Inferior parietal cortex (tissue), 1 donor: ENCODE results near the gene SAMD3.
"Not testable (repeated sequence)": the region's sequence is repeated elsewhere in the genome, so short reads cannot be mapped to it uniquely, and the experiment has no call there.

ENCODE experiments used
- DNase-seq: peaks from one replicate; pipeline ENCODE4 v3.0.0-alpha.2; 2016; ENCODE audit errors: extremely low spot score

Gene SAMD3

GRCh38 chr6:130211691-130212090 lies 11.1 kb downstream of the SAMD3 start:
- no peak for DNase-seq

DNA sequence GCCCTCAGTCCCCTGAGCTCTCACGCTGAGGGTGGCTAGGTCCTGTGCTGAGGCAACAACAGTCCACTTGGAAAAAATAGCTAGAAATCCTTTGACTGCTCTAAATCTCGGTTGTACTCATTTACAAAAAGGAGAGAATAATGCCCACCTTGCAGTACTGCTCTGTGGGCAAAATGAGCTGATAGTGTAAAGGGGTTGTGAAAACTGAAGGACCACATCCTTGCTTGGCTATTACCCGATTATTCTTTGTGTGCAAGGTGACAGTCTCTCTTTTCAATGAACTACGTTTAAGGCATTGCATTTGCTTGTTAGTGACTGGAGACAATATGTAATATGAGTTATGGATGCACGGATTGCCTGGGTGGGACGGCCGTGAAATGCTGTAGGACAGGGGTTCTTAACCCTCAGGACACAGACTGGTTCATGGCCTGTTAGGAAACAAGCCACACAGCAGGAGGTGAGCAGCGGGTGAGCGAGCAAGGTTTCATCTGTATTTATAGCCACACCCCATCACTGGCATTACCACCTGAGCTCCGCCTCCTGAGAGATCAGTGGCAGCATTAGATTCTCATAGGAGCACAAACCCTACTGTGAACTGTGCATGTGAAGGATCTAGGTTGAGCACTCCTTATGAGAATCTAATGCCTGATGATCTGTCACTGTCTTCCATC lies 14.6 kb downstream of the SAMD3 start:
- DNase-seq = no peak

DNA sequence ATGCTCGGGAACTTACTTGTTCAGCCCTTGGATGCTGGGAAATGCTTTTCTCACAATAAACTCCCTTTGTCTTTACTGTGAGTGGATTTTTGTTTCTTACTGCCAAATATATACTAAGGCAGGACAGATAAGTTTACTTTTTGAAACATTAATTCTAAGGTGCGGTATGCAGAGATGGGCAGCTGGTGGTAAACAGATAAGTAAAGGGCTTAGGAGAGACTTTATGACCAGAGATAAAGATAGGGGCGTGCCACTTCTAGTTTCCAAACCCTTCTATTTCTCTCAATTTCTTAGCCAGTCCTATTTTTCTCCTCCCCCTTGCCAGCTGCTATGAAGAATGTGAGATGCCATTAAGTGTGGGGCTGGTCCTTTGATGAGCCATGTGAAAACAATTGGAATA lies 16.3 kb downstream of the SAMD3 start:
- DNase-seq = no peak

- no peak for DNase-seq
These were observed 18.4 kb downstream of the SAMD3 start for GRCh38 chr6:130204322-130204721.

DNA sequence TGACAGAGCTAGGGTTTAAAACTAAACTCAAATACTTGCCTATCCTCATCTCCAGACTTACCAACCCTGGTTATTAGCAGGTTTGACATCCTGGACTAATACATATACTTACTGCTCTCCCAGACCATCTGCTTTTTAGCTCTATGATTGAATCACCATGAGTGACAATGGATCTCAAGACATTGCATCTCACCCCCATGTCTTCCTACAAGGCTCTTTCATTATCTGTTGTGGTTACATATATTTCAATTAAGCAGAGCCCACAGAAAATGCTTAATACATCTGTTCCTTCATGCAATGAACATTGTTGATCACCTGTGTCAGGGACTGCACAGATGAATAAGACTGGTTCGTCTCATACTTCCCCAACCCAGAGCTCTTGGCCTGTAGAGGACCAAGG lies 19.4 kb downstream of the SAMD3 start:
- no peak for DNase-seq

DNA sequence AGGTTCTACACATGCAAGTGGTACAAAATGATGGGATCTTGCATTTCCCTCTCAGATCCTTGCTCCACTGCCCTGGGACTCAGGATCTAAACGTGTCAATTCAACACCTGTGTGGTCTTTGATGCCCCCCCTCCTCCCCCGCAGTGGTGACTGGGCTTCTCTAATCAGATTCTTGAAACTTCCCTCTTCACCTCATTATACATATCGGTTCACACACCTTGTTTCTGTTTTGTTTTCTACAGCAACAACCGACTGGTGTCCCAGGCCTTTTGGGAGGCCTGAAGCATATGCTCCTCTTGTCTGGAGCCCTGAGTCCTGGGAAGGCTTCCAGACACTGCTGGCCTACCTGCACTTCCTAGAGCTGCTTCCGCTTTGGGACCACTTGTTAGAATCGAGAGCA lies 20.0 kb downstream of the SAMD3 start:
- no peak for DNase-seq

- no peak for DNase-seq
These were observed 22.7 kb downstream of the SAMD3 start for GRCh38 chr6:130200020-130200419.

DNA sequence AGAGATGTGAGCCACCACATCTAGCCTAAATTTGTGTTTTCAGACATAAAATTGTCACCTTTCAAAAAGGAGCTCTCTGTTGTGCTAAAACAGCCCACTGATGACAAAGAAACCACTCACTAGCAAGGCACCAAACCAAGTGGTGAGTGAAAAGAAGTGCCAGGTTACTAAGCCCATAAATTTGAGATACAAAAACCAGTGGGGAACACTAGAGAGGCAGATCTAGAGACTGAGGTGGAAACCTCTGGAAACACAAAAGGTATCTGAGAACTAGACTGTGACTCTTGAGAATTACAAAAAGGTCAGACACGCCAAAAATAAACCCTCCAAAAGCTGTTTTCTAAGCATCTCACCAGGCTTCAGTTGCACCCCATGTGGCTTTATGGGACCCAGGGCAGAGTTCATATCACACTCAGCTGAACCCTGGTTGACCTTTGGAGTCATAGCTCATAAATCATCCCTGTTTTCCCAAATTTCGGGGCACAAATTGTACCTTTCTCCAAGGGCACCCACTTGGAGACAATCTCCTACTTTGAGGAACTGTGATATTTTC lies 24.2 kb downstream of the SAMD3 start:
- DNase-seq = no peak

DNA sequence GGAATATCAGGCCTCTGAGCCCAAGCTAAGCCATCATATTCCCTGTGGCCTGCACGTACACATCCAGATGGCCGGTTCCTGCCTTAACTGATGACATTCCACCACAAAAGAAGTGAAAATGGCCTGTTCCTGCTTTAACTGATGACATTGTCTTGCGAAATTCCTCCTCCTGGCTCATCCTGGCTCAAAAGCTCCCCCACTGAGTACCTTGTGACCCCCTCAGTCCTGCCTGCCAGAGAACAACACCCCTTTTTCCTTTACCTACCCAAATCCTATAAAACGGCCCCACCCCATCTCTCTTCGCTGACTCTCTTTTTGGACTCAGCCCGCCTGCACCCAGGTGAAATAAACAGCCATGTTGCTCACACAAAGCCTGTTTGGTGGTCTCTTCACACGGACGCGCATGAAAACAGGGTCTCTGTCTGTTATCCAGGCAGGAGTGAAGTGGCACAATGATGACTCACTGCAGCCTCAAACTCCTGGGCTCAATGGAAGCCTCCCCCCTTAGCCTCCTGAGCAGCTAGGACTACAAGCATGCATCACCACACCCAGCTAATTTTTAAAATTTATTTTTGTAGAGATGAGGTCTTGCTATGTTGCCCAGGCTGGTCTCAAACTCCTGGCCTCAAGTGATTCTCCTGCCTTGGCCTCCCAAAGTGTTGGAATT lies 24.8 kb downstream of the SAMD3 start:
- not testable (repeated sequence) for DNase-seq

GRCh38 chr6:130194434-130194833 lies 28.3 kb downstream of the SAMD3 start:
- DNase-seq = not testable (repeated sequence)

DNA sequence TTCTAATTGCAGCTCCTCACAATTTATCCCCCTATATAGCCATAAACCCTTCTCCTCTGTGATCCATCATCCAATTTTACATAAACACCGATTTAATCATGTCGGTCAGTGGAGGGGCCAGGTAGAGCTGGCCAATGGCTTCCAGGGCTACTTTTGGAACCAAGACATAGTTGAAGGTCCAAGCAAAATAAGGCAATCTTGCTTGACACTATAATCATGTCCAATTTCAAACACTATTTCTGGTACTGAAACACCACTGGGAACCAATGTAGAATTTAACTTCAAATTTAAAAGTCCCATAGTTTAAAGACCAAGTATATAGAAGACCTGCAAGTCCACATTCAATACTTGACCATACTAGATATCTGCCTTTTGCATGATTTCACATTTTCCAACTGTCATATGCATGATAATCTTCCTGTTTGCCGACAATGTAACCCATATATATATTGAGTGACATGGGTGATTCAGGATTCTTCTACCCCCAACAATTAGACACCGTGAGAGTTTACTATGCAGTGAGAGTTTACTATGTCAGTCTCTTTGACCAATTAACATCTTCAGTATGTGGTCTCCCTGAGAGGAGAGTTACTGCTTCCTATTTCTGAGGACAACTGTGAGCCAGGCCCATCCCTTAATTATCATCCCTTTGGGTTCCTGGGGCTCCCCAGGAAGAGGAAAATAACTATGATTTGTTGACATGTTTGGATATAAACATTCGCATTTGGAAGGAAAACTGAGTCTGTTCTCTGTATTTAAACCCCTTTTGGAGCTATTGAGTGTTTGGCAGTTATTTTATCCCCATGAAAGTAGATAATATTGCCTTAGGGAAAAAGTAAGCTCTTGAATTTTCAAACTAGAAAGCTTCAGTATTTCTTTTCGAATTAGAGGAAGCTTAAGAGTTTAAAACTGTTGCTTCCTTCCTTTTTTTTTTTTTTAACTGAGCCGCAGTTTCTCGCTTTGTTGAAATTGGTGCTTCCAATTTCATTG lies 31.8 kb downstream of the SAMD3 start:
- no peak for DNase-seq

DNA sequence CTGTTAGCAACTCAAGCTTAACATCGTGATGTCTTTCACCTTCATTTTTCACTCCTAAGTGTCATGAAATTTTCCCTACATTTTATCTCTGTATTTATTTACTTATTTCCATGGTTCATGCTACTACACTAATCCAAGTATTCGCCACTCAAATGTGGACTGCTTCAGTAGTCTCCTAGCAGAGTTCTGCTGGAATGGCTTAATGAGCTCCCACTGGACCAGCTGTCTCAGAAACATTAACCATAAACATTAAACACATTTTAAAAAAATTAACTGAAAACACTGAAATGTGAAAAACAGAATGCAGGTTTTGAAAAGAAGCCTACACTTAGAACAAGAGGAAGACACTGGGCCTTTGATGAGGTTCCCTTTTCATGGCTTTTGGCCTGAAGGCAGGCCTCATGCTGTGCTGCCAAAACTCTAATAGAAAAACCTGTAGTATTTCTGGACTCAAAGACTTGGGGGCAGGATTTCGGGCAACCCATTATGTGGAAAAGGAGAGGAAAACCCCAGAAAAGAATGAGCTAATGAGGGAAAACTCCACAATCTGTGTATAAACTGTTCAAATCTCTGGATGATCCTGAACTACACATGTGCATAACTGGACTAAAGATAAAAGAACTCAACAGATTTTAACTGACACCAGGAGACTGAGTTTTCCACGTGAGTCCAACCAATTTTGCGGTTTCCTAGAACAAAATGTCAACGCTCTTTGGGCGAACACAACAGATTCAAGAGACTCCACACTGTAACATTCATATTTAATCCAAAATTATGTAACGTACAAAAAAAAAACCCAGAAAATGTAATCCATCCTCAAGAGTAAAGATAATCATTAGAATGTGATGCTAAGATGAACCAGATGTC lies 33.0 kb downstream of the SAMD3 start:
- DNase-seq = no peak

DNA sequence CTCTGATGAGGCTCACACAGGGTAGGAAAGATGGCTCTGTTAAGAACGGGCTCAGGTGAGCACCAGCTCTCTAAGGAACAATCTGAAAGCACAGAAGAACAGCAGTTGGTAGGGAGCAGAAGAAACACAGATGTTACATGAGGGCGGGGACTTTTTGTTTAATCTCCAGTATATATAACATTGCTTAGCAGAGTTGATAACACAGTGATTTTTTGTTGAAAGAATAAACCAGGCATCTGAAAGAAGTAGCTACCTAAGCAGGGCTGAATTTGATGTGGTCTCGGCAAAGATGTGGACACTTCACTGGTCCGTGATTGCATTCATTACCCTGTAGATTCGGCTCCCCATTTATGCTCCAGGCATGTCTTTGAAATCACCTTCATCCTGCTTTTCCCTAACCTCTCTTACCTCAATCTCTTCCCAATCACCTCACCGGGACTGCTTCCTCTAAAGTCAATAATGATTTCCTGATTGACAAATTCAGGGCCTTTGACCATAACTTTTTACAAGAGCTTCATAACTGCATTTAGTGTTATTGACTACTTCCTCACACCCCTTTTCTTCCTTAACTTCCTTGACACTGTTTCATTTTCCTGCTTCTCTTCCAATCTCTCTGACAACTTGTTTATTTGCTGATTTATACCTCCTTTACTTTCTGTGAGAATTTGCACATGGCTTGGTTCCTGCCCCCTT lies 34.4 kb downstream of the SAMD3 start:
- DNase-seq = no peak

DNA sequence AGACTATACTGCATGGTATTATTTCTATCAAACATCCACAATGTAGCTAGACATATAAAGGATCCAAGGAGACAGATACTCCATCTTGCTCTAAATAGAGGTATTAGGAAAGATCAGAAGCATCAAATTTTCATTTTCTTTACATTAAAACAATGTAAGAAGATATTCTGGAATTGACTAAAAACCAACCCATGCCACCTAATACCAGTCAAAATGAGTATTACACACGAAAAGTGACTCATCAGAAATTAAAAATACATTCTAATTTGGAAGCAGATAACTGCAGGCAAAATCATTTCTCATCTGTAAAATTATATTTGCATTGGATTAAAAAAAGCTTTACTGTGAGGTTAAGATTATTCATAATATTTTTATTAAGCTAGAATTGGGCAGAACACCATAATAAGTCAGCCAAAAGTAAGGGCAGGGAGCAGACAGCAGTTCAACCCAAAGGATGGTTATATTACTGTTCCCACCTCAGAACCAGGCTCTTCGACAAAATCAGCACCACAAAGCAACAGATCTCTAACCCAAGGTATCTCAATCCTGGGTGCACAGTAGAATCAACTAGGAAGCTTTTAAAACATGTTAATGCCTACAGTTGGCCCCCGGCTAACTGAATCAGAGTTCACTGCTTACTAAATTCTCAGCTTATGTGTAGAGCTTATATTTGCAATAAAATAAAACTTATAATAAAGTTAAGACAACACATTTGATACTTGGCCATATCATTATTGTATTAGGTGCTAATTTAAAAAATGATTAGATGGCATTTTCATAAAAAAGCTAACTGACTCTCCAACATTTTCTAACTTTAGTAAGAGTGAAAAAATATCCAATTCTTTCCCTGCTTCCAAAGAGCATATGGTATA lies 35.2 kb downstream of the SAMD3 start:
- DNase-seq = no peak

DNA sequence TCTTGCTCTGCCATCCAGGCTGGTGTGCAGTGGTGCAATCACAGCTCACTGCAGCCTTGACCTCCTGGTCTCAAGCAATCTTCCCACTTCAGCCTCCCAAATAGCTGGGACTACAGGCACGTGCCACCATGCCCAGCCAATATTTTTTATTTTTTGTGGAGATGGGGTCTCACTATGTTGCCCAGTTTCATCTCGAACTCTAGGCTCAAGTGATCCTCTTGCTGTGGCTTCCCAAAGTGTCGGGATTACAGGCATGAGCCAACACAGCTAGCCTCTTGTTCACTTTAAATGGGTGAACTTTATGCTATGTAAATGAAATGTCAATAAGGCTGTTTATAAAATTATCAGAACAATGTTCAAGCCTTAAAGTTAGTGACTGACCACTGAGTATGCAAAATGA lies 37.1 kb downstream of the SAMD3 start:
- no peak for DNase-seq

GRCh38 chr6:130183271-130184222 lies 39.2 kb downstream of the SAMD3 start:
- DNase-seq = no peak

DNA sequence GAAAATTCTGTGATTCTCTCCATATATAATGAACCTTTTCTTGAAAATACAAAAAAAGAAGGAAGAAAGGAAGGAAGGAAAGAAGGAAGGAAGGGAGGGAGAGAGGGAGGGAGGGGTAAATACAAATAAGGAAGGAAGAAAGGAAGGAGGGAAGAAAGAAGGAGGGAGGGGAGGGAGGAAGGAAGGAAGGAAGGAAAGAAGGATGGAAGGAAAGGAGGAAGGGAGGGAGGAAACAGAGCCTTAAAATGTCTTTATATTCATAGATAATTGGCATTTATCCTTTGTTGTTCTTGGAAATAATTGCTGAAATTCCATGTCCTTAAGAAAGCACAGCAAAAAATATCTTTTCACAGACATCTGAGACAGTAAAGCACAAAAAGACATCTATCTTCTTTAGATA lies 40.3 kb downstream of the SAMD3 start:
- no peak for DNase-seq

- DNase-seq = no peak
These were observed 44.1 kb downstream of the SAMD3 start for GRCh38 chr6:130178692-130179091.
